BLaER1 treated with 17β-estradiol and CSF1 and Interleukin-3, amounts not matched to agents 10 nM and 100 nM (cell line): ENCODE data around the gene BNIP1.

Experiments
- H3K27ac ChIP-seq, 11 experiments: shearing (Covaris generic); formaldehyde crosslinking; 2 replicates each; pipeline ENCODE4 v1.8.1; 2022
- H3K27me3 ChIP-seq, 11 experiments: shearing (Covaris generic); formaldehyde crosslinking; 2 replicates each; pipeline ENCODE4 v1.8.1; 2022
- H3K36me3 ChIP-seq, 11 experiments: shearing (Covaris generic); formaldehyde crosslinking; 2 replicates each; pipeline ENCODE4 v1.8.1; 2022
- H3K4me1 ChIP-seq, 10 experiments: shearing (Covaris generic); formaldehyde crosslinking; 2 replicates each; pipeline ENCODE4 v1.8.1; 2022
- H3K4me2 ChIP-seq, 11 experiments: shearing (Covaris generic); formaldehyde crosslinking; 2 replicates each; pipeline ENCODE4 v1.8.1; 2022
- H3K4me3 ChIP-seq, 10 experiments: shearing (Covaris generic); formaldehyde crosslinking; 2 replicates each; pipeline ENCODE4 v1.8.1; 2022
- H3K9ac ChIP-seq, 11 experiments: shearing (Covaris generic); formaldehyde crosslinking; 2 replicates each; pipeline ENCODE4 v1.8.1; 2022
- H3K9me3 ChIP-seq, 11 experiments: shearing (Covaris generic); formaldehyde crosslinking; replicated peaks in 1 of 11; 2 replicates each; pipeline ENCODE4 v1.8.1; 2022
- H4K20me1 ChIP-seq, 11 experiments: shearing (Covaris generic); formaldehyde crosslinking; 2 replicates each; pipeline ENCODE4 v1.8.1; 2022
- Cebpa-rat ChIP-seq, 11 experiments: shearing (Covaris generic); IDR thresholded peaks; 2 replicates each; pipeline ENCODE4 v1.8.1; 2022

Gene BNIP1

DNA sequence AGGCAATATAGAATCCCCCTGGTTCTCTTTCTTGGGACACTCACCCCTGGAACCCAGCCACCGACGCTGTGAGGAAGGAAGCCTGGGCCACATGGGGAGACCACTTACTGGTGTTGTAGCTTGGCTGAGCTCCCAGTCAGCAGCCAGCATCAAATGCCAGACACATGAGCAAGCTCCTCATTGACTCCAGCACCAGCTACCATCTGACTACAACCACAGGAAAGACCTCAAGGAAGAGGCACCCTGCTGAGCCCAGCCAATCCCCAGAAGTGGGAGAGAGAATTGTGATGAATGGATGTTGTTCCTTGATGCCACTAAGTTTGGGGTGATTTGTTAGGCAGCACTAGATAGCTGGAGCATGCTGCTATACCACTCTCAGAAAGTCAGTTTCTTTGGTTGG, 36.0 kb downstream of the BNIP1 start:
- H3K9ac ChIP-seq, result no peak overlapping the region
- H3K27ac ChIP-seq, result no peak overlapping the region
- no peak overlapping the region for H3K4me3 ChIP-seq
- H3K27me3 ChIP-seq, result no peaks in the 10 kb centered on the region
- no peaks in the 10 kb centered on the region for H4K20me1 ChIP-seq
- TF ChIP-seq Cebpa-rat (IDR thresholded peaks at IDR 0.05), result no peak
- H3K4me1 ChIP-seq, result no peaks in the 10 kb centered on the region
- H3K36me3 ChIP-seq, result no peaks in the 10 kb centered on the region
- peaks cover 0 to 13% (median 9%) of the 10 kb centered on the region in 11 experiments; a peak in 12 of 22 replicates for H3K9me3 ChIP-seq
- no peak overlapping the region for H3K4me2 ChIP-seq

DNA sequence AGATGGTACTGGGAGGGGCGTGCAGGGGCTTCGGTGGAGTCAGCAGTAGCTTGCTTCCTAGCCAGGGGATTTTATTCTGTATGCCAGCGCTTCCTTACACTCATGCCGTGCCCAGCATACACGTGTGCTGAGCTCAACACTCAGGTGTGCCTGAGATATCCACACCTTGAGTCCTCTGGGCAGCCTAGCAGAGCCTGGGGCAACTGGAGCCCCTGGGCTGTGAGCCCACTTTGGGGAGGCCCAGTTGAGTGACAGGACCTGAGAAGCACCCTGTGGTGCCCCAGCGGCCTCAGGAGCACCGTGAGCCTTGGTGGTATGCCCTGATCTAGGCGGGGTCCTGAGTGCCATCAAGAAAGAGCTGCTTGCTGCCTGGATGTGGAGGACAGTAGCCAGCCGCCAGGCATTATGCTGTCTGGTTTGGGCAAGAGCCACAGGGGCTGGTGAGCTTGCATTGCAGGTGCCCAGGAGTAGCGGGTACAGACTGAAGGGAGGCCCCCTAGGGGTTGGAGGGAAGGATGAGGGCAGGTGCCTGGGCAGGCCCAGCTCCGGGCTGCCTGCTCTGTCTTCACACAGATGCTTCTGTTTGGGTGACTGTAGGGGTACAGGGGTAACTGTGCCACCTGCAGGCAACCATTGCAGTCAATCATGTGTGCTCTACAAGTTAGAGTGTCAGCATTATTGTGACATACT, 42.9 kb downstream of the BNIP1 start:
- Histone ChIP-seq H3K27ac (no peak overlapping the region), H3K4me2 (no peak overlapping the region), H3K27me3 (no peaks in the 10 kb centered on the region), H3K36me3 (no peaks in the 10 kb centered on the region), H3K9ac (no peak overlapping the region), H3K9me3 (peaks cover 0 to 4% (median 0%) of the 10 kb centered on the region in 11 experiments; a peak in 1 of 22 replicates), H3K4me3 (no peak overlapping the region), H3K4me1 (no peaks in the 10 kb centered on the region), H4K20me1 (no peaks in the 10 kb centered on the region)
- 0 out of 22 replicates have a peak, but pooled peaks of 1 of the 11 experiments have one; percentile 22 for TF ChIP-seq Cebpa-rat (IDR thresholded peaks at IDR 0.05)

DNA sequence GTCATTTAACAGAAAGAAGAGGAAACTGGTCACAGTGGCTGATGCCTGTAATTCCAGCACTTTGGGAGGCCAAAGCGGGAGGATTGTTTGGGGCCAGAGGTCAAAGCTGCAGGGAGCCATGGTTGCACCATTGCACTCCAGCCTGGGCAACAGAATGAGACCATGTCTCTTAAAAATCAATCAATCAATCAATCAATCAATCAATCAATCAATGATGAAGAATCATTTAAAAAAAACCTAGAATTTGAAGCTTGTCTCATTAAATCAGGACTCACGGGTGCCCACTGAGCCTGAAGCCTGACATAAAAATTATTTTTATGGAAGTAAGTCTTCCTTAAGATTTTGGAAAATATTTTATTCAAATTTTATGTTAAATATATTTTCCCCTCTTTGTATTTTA, 43.9 kb downstream of the BNIP1 start:
- Histone ChIP-seq H3K9ac (no peak overlapping the region), H3K27ac (no peak overlapping the region), H3K36me3 (no peaks in the 10 kb centered on the region), H3K9me3 (no peaks in the 10 kb centered on the region), H4K20me1 (no peaks in the 10 kb centered on the region), H3K4me1 (no peaks in the 10 kb centered on the region), H3K4me2 (no peak overlapping the region), H3K4me3 (no peak overlapping the region), H3K27me3 (no peaks in the 10 kb centered on the region)
- TF ChIP-seq Cebpa-rat (IDR thresholded peaks at IDR 0.05), result no peak

DNA sequence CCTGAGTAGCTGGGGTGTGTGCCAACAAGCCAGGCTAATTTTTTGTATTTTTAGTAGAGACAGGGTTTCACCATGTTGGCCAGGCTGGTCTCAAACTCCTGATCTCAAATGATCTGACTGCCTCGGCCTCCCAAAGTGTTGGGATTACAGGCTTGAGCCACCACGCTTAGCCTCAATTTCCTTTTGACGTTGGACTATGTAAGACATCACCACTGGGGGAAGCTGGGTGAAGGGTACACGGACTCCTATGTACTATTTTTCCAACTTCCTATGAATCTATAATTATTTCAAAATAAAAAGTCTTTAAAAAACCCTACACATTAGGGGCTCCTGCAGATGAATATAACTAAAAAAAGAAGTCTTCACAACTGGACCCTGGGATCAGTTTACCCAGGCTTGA, 46.7 kb downstream of the BNIP1 start:
- TF ChIP-seq Cebpa-rat (IDR thresholded peaks at IDR 0.05), result no peak
- Histone ChIP-seq H3K9me3 (no peaks in the 10 kb centered on the region), H3K4me3 (no peak overlapping the region), H4K20me1 (no peaks in the 10 kb centered on the region), H3K9ac (no peak overlapping the region), H3K4me1 (no peaks in the 10 kb centered on the region), H3K27ac (no peak overlapping the region), H3K4me2 (no peak overlapping the region), H3K36me3 (no peaks in the 10 kb centered on the region), H3K27me3 (no peaks in the 10 kb centered on the region)

DNA sequence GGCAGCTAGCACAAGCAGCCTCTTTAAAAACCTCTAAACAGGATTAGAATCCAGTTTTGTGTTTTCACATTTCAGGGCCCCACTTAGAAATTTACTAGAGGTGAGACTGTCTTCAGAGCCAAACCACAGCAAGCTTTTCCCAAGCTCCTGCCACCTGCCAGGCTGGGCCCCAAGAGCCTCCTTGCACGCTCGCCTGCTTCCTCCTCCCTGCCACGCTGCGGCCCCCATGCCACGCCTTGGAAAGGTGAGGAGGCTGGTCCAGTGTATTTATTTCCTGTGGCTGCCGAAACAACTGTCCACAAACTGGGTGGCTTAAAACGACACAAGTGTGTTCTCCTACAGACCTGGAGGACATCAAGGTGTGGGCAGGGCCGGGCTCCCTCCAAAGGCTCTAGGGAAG, 47.2 kb downstream of the BNIP1 start:
- no peaks in the 10 kb centered on the region for H3K36me3 ChIP-seq
- H3K9ac ChIP-seq, result no peak overlapping the region
- TF ChIP-seq Cebpa-rat (IDR thresholded peaks at IDR 0.05), result no peak
- H3K27me3 ChIP-seq, result no peaks in the 10 kb centered on the region
- H3K9me3 ChIP-seq, result no peaks in the 10 kb centered on the region
- H3K27ac ChIP-seq, result no peak overlapping the region
- H4K20me1 ChIP-seq, result no peaks in the 10 kb centered on the region
- H3K4me3 ChIP-seq, result no peak overlapping the region
- H3K4me2 ChIP-seq, result no peak overlapping the region
- no peaks in the 10 kb centered on the region for H3K4me1 ChIP-seq

DNA sequence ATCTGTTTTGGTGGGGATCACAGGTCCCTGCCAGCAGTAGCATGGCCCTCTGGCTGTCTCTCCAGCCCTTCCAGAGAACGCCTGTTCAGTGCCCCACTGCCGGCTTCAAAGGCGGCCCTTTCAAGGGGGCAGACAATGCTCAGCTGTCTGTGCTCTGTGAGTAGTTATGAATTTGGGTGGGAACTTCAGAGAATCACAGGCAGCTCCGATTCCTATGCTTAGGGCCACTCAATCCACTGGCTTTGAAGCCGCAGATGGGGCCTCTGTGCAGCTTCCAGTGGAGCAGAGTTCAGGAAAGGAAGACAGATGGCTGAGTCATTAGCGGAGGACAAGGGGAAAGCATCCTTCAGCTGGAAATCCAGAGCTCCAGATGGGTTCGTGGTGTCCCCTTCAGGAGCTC, 48.2 kb downstream of the BNIP1 start:
- Histone ChIP-seq H3K4me2 (no peak overlapping the region), H3K9me3 (no peaks in the 10 kb centered on the region), H3K36me3 (no peaks in the 10 kb centered on the region), H3K4me3 (no peak overlapping the region), H3K9ac (no peak overlapping the region), H3K4me1 (no peaks in the 10 kb centered on the region), H4K20me1 (no peaks in the 10 kb centered on the region), H3K27me3 (no peaks in the 10 kb centered on the region), H3K27ac (no peak overlapping the region)
- TF ChIP-seq Cebpa-rat (IDR thresholded peaks at IDR 0.05), result no peak

DNA sequence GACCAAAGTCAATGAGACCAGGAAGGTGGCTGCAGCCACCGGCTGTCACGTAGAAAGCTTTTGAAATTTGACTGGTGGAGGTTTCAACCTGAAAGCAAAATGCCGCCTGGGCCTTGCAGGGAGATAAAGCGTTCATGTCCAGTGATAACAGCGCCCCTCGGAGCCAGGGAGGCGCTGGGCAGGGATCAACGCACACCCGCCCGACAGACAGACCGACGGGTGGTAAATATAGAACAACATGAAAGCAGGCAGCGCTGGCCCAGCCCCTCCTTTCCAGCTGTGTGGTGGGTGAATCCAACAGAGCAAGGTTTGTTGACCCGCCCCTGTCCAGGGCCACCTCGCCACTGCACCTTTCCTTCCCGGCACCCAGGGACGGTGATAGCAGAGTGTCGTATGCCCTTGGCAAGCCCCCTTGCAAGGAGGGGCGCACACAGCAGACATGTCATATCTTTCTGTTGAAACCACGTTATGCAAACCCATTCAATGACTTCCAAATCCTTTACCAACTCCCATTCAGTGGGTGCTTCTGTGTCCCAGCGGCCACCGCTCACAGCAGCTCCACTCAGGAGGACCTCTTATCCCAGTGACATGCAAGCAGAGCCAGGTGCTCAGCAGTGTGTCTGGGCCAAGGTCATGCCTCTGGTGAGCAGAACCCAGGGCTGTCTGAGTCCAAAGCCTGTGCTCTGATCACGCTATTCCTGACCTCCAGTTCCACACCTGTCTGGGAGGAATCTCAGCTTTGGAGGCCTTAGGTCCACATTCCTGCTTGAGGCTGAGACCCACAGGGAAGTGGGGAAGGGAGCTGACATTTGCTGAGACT, 52.0 kb downstream of the BNIP1 start:
- H3K27me3 ChIP-seq, result no peaks in the 10 kb centered on the region
- H3K4me1 ChIP-seq, result no peaks in the 10 kb centered on the region
- no peak overlapping the region for H3K9ac ChIP-seq
- no peak overlapping the region for H3K27ac ChIP-seq
- no peaks in the 10 kb centered on the region for H4K20me1 ChIP-seq
- TF ChIP-seq Cebpa-rat (IDR thresholded peaks at IDR 0.05), result no peak
- H3K4me3 ChIP-seq, result no peak overlapping the region
- no peak overlapping the region for H3K4me2 ChIP-seq
- no peaks in the 10 kb centered on the region for H3K36me3 ChIP-seq
- peaks cover 11 to 19% (median 15%) of the 10 kb centered on the region in 11 experiments for H3K9me3 ChIP-seq

DNA sequence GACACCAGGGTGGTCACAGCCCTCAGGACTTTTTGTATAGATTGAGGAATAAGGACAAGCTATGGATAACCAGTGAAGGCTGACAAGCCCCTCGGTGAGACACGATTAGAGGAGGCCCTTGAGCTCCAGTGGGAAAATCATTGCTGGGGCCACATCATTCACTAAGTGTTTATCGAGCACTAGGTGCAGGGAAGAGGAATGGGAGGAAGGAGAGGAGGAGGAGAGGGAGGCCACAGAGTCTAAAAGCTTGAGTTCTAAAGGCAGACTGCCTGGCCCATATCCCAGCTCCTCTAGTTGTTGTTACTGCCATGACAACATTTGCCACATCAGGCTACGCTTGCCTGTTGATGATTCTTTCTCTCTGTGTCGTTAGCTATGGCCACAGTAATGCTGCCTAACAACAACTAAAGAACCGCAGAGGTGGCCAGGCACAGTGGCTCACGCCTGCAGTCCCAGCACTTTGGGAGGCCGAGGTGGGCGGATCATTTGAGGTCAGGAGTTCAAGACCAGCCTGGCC, 53.1 kb downstream of the BNIP1 start:
- Histone ChIP-seq H3K27ac (no peak overlapping the region), H4K20me1 (no peaks in the 10 kb centered on the region), H3K9me3 (peaks cover 11 to 19% (median 15%) of the 10 kb centered on the region in 11 experiments), H3K4me1 (no peaks in the 10 kb centered on the region), H3K4me3 (no peak overlapping the region), H3K27me3 (no peaks in the 10 kb centered on the region), H3K9ac (no peak overlapping the region), H3K4me2 (no peak overlapping the region), H3K36me3 (no peaks in the 10 kb centered on the region)
- TF ChIP-seq Cebpa-rat (IDR thresholded peaks at IDR 0.05), result no peak

DNA sequence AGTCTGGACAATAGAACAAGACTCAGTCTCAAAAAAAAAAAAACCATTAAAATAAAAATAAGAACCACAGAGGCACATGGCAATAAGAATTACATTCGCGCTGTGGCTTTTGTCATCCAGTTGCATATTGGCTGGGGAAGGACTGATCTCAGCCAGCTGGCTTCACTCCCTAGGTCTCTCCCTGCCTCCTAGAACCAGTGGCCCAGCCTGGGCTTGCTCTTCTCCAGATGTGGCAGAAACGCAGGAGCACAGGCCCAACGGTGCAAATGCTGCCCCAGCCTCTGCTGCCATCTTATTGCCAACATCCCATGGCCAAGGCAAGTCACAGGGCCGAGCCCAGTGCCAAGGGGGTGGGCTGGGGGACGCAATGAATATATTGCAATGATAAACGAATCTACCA, 53.7 kb downstream of the BNIP1 start:
- H3K27ac ChIP-seq, result no peak overlapping the region
- no peak overlapping the region for H3K4me2 ChIP-seq
- H3K4me1 ChIP-seq, result no peaks in the 10 kb centered on the region
- no peak for TF ChIP-seq Cebpa-rat (IDR thresholded peaks at IDR 0.05)
- H3K27me3 ChIP-seq, result no peaks in the 10 kb centered on the region
- no peak overlapping the region for H3K9ac ChIP-seq
- no peaks in the 10 kb centered on the region for H3K36me3 ChIP-seq
- H4K20me1 ChIP-seq, result no peaks in the 10 kb centered on the region
- peaks cover 11 to 19% (median 15%) of the 10 kb centered on the region in 11 experiments for H3K9me3 ChIP-seq
- no peak overlapping the region for H3K4me3 ChIP-seq
